HG03558 (cell line): ENCODE results near the gene BAIAP2L2.

Experiments
- ATAC-seq: cut with Tn5 transposase; IDR thresholded peaks from one replicate; pipeline ENCODE4 v1.9.1; 2021; ENCODE audit warnings: moderate number of reproducible peaks; ENCODE audit not compliant: unreplicated experiment; ENCODE audit errors: extremely low read depth

BAIAP2L2 gene

DNA sequence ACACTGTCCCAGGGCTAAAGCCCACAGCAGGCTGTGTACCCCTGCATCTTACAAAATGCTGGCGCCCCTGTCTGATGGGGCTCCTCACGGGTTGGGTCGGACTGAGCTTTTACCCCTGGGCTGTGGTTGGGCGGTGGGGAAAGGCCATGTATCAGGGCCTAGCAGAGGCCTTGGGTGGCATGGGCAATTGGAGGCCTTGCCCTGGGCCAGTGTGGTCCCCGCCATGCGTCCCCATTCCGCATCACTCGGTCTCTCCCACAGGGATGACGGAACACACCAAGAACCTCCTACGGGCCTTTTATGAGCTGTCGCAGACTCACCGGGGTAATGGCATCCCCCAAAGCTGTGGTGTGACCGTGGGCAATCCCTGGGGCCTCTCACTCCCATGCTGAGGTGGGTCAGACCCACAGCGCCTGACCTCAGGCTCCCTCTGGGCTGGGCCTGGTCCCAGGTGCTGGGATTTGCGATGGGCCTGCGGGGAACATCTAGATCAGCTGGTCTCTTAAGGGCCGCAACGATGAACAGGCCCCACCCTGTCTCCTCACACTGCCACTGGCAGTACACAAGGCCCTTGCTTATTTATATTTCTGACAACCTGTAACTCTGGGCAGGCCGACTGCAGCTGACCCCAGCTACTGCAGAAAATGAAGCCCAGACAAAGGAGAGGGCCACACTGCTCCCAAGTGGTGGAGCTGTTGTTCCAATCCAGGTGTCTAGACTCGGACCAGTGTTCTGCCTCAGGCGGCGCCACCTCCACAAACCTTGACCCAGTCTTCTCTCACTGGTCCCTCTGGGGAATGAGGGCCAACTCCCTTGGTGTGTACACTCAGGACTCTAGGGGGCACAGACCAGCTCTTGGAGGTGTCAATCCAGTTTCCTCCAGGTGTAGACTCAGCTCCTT is 38.8 kb downstream of the BAIAP2L2 start:
- no peak for ATAC-seq

DNA sequence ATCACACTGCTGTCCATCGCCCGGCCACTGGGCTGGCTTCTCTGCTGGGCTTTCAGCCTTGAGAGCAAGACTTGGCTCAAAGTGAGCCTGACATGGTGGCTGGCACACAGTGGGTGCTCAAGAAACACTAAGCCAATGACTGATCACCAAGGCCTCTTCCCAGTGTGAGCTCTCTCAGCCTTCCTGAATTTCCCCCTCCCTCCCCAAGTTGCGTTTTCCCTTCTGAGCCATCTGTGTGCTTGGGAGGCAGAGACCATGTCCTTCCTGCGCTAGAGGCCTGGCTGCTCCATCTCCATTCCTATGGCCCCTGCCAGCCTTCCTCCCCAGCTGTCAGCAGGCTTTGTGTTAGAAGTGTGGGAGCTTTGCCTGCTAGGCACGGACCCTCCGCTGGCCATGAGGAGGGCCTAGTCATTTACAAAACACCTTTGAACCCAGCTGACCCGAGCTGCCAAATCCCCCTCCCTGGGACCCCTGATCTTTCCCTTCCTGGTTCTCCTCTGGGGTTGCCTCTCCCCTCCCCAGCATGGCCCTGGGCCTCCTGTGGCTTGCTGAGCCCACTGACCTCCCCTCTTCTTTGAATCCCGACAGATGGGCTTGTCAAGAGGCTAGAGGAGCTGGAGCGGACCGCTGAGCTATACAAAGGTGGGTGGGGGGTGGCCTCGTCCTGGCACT is 40.1 kb downstream of the BAIAP2L2 start:
- ATAC-seq: no peak

DNA sequence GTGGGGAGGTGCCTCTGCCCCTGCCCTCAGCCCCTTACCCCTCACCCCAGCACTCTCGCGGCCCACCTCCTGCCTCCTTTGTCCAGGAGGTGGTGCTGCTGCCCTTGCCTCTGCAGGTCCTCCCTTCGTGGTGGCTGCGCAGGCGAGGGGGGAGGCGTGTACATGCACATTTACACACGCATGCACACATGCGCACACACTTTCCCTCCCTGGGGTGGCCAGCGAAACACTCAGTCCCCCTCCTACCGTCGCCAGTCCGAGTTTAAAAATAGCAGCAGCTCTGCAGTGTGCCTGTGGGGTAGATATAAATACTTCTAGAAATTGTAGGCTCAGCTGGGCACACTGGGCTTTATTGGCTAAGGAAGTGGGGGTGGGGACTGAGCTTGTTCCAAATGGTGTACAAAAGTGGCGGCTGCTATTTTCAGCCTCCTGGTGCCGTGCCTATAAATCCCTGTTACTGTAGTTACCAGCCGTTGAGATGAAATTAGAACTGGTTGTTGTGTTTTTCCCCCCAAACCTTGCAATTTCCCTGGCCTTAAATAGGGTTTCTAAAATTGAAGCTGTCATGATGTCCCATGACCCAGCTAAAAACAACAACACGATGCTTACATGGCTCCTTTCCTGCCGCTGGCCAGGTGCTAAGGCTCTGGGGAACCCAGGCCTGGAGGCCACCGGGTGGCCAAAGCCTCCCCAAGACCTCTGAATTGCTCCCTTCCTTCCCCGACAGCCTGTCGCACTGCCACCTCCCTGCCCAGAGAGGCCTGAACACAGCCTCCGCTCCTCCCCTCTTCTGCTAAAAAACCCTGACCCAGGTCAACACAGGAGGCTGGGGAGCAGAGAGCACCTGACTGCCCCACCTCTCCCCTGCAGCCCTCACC is 40.9 kb downstream of the BAIAP2L2 start:
- no peak for ATAC-seq

DNA sequence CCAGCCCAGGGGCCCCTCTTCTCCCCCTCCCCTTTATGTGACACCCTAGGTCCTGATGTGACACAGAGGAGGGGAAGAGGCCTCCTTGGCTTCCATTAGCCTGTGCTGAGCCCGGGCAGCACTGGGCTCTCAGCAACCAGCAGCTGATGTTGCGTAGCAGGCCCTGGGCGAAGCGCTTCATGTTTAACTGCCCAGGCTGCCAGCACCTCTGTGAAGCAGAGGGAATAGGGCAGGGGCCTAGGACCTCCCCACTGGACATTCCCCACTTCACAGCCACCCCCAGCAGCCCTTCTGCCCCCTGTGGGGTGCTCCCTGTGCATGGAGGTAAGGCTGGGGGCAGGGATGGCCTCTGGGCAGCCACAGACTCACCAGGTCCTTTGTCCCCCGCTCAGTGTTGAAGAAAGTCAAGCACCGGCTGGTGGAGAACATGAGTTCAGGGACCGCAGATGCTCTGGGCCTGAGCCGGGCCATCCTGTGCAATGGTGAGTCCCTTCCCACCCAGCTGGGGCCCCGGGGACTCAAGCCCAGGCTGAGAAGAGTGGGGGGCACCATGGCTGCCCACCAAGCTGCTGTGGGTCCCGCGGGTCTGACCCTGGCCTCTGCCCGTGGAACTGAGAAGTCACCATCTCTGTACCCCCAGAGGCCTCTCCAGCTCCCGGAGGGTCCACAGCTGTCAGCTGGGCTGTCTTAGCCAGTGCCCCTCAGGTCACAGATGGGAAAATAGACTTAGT is 41.7 kb downstream of the BAIAP2L2 start:
- no peak for ATAC-seq

DNA sequence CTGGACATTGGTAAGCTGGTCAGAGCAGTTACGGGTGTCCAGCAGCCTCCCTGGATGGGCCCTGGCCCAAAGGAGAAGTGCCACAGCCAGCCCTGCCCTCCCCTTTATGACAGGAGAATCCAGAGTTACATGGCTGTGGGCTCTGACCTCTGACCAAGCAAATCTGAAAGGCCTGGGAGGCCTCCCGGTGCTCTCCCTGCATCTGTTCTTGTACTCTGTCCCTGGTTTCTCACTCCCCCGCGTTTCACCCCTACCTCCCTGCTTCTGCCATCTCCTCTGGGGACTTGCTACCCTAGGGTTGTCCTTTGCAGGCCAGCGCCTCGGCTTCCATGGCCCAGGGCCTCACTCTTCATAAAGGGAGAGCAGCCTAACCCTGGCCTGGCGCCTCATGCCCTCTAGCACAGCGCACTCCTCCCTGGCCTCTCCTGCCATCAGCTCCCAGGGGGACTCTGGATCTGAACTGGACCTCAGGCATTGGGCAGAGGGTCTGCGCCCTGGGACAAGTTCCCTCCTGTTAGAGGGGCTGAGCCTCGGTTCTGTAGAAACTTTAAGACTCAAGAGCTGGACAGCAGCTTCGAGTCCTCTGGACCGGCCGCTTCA is 42.6 kb downstream of the BAIAP2L2 start:
- no peak for ATAC-seq

DNA sequence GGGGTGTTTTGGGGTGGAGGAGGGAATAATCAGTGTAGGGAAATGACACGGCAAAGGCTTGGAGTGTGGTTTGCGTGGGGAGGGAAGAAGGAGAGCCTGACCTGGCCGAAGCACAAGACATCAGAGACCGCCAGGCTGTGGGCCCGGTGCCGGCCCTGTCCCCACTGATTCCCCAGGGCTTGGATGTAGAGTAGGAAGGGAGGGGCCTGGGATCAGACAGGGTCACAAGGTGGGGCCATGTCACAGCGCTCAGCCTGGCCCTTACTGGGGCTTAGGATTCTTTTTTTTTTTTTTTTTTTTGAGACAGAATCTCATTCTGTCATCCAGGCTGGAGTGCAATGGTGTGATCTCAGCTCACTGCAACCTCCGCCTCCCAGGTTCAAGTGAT is 43.5 kb downstream of the BAIAP2L2 start:
- ATAC-seq: no peak

DNA sequence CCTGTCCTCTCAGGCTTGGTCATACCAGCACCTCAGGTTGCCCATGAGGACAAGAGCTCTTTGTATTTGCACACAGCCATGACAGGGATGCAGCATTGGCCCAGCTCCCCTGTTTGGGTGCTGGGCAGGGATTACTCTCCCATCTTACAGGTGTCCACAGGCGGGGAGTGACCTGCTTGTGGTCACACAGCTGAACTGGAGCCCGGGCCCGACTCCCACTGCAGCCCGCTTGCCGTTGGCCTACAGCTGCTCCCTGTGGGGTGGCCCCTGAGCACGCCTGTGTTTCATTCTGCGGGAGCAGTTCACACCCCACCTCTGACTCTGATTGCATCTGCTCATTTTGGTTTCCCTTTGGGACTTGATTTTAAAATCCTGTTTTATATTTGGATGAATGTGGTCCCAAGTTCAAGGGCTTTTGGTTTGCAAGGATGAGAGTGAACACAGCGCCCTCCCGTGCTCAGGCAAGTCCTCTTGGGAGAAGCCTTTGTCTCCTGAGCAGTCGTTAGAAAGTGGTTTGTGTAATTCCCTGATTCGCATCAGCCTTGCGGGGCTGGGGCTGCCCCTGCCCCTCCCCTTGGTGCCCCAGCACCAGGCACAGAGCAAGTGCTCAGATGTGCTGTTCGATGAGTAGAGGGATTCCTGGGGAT is 44.0 kb downstream of the BAIAP2L2 start:
- no peak for ATAC-seq

DNA sequence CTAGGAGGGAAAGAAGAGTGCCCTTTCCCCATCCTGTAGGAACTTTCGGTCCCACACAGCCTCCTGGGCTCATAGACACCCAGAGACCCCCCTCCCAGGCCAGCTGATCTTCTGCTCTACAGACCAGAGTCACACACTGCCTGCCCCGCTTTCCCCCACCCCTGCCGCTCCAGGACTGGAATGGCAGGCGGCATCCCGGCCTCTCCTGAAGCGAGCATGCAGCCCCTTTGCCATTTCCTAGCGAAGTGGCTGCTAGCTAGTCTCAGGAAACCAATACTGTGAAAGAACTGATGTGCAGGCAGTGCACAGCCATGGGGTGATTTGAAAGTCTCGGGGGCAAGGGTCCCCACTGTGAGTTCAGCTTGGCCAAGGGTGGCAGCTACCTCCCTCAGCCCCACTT is 44.9 kb downstream of the BAIAP2L2 start:
- ATAC-seq: no peak

DNA sequence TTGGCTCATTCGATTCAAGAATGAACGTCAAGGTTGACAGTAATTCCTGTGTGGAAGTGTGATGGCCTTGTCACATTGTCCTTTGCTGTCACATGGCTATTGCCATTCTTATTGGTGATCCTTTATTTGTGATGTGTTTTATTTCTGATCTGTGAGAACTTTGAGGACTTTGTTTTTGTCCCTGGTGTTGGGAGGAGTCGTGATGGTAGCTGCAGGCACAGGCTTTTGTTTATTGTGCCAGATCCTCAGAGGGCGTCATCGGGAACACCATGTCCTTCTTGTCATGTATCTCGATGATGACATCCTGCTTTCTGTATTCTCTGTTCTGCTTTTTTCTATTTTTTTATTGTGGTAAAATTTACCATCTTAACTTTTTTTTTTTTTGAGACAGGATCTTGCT is 47.7 kb downstream of the BAIAP2L2 start:
- no peak for ATAC-seq

DNA sequence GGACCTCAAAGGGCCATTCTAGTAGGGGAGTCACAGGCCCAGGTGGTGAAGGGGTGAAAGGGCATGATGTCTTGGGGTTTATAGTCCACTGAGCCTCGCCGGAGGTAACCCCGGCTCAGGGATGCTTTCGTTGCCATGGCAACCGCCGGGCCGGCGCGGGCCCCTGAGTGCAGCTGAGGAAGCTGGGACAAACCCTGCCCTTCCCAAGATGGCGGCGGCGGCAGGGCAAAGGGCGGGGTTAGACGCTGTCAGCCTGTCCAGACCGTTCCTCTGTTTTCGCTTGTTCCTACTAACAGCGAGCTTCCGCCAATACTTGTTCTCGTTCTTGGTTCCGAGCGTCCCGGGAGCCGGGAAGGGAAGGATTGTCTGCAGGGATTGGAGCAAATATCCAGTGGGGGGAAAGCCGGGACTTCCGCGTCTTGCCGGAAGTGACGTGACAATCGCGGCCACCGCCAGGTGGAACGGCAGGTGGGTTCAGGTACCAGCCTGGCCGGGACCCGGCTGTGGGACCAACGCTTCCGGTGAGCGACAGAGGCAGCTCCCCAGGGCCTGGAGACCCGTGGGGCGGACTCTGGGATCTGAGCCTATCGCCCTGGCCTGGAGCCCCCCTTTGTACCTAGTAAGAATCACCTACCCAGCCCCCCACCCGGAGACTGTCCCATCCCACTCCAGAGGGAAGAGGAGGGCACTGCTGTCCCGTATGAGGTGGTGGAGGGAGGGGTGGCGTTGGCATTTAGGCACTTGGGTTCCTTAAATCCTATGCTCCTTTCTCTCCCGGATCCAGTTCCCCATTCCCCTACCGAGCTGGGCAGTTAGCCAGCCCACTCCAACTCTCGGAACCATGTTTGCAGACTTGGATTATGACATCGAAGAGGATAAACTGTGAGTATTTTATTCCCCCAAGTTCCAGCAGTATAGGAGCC is 53.3 kb downstream of the BAIAP2L2 start, which contains the start of gene PICK1:
PICK1 (plus strand) TSS at position 436 of the 923 bp plus-strand sequence; CDS start at position 842, 406 bp downstream.
- no peak for ATAC-seq

DNA sequence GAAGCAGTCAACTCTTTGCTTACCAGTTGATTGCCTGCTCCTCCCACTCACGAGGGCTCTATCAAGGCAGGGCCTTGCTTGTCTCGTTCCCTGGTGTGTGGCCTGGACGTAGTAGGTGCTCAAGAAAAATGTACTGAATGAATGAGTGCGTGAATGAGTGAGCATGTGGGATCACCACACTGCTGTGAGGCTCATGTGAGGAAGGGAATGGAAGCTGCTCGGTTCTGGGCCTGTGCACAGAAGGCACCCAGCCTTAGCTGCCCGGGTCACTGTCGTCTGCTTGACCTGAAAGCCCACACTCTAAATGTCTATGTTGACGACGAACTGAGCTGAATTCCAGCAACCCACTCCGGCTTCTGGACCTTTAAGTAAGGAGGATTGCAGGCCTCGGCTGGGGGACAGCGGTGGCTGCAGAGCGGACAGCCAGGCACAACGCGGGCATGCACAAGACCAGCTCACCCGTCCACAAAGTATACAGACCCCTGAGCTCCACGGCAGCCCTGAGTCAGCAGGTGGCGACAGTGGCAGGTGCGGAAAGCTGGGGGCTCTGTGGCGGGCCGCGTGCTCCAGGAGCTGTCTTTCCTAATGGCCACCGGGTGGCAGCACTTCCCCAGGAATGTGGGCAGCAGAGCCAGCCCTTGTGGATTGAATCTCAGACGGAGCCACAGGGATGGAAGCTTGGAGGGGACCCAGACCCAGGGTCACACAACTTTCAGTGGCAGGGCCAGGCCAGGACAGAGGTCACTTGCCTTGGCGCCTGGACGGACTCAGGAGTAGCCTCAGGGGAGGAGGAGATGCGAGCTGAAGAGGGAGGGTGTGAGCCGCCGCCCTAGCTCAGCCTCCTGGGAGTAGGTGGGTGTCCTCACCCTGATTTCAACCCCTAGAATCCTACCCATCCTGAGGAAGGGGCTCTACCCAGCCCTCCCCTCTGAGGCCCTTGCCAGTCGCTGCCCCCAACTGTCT is 58.3 kb downstream of the BAIAP2L2 start:
- ATAC-seq: no peak

DNA sequence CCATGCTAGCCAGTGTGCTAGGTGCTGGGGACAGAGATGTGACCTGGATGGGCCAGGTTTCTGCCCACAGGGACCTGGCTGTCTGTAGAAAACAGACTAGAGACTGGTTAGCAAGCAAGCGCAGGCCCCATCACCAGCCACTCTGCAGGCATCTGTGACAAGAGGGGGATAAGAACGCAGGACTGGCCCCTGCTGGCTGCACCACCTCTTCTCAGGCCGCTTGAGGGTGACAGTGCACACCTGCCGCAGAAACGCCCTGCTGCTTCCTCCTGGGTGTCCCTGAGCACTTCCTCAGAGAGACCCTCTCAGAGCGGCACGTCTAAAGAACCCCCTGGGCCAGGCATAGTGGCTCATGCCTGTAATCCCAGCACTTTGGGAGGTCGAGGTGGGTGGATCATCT is 59.2 kb downstream of the BAIAP2L2 start:
- no peak for ATAC-seq

DNA sequence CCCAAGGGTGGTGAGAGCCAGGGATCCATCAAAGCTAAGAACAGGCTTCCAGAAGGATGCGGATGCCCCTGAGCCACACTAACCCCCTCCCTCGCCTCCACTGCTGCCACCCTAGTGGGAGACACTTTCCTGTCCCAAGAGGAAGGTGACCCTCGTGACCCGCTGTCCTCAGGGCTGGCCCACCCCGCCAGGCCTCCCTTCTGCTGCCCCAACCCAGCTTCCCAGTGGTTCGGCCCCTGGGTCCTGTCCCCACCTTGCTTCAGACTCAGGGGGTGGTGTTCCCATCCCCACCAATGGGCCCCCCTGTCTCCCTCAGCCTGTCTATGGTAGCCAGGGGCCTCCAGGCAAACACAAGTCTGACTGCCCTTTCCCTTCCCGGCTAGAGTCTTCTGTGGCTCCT is 59.8 kb downstream of the BAIAP2L2 start:
- ATAC-seq: no peak

DNA sequence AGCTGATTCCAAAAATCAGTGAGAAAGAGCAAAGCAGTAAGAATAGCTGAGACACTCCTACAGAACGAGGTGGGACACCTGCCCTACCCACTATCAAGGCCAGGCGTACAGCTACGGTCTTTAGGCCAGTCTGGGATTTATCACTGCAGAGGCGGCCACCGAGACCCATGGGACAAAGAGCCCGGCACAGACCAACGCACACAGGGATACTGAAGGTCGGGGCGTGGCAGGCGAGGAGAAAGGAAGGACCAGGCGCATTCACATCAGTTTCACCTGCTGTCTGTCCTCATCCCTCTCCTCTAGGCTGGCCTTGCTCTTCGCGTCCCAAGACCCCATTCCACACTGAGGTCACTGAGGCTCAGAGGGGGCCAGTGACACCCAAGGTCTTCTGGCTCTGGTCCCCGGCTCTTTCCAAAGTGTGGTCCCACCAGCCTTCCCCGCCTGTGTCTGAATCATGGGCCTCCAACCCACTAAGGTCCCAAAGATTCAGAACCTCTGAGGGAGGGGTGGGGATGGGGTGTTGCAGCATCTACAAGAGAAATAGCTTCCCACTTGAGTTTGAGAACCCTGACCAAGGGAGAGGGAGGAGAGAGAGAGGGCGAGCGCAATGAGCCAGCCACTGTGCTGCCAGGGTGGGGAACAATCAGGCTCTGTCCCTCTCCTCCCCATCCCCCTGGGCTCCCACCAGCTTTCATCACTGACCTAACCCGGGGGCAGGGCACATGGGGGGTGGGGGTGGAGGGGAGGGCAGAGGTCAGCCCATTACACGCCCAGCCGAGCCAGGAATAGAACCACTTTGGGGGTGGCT is 60.5 kb downstream of the BAIAP2L2 start:
- no peak for ATAC-seq

DNA sequence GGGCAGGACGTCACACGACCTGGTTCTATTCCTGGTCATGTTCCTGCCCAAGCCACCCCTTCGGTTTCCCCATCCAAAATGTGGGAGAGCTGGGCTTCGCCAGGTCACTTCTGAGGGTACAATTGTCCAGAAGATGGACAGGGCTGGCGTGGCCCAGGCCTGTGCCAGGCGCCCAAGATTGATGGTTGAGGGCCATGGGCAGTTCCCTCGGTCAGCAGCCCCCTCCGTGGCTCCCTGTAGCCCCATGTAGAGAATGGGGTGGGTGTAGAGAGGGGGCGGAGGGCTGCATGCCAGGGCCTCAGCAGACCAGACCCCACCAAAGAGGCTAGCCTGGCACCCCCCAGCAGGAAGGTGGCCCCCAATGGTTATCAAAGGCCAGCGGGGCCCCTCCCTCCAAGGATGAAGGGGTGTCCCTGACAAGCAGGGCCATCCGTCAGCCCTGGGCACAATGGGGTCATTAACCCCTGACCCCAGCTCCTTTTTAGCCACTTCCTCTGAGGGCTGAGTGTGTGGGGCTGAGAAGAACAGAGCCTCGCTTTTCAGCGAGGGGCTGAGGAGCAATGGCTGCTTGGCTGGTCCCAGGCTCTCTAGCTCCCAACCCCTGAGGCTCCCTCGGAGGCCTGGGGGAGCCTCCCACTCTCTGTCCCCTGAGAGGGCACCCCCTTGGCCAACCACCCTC is 64.3 kb downstream of the BAIAP2L2 start:
- no peak for ATAC-seq
